CD4-positive, alpha-beta T cell treated with Interleukin-2 at 100 ng/mL for 4 hours (primary cell): ENCODE measurements around the gene OGT.
"Not testable (repeated sequence)": the region's sequence is repeated elsewhere in the genome, so short reads cannot be mapped to it uniquely, and the experiment has no call there.

Experiments
- DNase-seq: peaks from one replicate; pipeline ENCODE4 v3.0.0-alpha.2; 2020; ENCODE audit warnings: low spot score

The OGT gene

DNA sequence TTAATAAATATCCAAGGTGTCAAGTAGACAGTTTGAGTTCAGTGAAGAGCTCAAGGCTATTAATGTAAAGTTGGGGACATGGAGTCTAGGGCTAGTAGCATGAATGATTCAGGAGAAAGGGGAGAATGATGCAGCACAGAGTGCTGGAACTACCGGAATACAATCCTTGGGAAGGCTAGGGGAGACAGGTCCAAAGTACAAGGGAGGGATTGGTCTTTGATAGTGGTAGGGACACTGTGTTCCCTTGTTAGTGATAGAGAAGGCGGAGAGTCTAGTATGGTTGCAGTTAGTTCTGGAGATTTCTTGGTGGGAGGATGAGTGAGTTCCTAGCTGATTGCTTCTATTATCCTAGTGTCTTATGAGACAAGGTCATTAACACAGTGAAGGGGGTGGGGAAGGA lies 54.0 kb downstream of the OGT start:
- no peak for DNase-seq

DNA sequence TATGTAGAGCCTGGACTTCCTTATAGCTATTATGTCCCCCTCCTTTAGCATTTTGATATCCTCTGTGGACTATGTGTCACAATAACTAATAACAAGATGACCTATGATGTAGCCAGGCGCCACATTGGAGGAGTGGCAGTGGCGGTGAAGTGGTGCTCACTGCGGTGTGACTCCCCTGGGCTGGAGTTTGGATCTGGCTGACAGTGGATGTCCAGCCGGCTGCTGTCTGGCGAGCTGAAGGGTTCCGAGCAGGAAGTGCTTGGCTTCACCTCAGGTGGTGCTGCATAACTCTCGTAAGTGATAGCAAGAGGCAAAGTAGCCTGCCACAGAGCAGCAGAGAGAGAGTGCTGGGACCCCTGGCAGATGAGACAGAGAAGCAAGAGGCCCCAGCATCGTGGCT lies 60.3 kb downstream of the OGT start:
- not testable (repeated sequence) for DNase-seq

DNA sequence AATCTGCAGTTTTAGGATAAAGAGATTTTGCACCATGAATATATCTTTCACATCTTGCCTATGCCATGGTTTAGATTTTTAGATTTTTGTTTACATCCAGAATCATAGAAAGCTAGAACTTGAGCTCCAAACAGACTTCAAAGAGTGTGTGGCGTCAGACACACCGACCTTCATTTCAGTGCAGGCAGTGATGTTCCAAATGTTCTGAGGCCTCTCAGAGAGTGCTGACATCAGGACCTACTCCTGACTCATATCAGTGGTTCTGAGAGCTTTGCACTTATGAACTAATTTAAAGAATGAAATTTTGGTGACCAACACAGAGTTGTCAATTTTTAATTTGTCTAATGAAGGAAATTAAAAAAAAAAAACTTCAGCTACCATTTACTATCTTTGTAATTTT lies 67.1 kb downstream of the OGT start:
- no peak for DNase-seq

DNA sequence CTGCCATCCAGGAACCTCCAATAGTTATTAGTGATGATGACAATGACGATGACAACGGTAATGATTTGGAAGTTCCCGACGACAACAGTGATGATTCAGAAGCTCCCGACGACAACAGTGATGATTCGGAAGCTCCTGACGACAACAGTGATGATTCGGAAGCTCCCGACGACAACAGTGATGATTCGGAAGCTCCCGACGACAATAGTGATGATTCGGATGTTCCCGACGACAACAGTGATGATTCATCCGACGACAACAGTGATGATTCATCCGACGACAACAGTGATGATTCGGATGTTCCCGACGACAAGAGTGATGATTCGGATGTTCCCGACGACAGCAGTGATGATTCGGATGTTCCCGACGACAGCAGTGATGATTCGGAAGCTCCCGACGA lies 70.7 kb downstream of the OGT start:
- DNase-seq: no peak

DNA sequence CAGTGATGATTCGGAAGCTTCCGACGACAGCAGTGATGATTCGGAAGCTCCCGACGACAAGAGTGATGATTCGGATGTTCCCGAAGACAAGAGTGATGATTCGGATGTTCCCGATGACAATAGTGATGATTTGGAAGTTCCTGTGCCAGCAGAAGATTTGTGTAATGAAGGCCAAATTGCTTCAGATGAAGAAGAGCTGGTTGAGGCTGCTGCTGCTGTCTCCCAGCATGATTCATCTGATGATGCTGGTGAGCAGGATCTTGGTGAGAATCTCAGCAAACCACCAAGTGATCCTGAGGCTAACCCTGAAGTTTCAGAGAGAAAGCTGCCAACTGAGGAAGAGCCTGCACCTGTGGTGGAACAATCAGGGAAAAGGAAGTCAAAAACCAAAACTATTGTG lies 71.2 kb downstream of the OGT start:
- no peak for DNase-seq

DNA sequence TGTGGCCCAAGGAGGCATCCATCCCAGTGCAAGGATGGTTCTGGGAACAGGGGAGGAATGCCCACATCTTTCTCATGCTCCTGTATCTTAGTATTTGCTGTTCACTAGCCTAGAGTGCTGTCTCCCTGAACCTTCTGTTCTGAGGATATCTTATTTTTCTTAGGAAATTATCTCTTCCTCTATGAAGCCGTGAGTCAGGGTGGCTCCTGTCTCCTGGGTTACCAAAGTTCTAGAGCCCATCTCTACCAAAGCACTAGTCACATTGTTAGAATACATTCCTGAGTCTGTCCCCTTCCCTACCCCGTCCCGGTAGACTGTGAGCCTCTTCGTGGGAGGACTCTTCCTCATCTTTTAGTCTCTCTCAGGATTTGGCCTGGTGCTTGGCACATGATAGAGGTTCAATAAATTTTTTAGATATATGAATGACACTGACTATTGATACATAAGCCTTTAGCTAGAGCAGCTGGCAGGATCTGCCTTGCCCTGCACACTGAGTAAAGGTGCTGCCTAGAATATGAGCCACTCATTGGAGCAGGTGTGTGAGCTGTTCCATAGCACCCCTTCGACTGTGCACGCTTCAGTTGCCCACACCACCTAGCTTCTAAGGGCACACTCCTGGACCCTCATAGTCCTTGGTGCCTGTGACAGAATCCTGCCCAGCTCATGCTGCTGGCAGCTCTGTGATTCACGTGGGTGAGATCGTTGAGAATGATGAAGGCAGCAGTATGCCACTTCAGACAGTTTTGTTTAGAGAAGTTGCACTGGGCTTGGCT lies 72.1 kb downstream of the OGT start:
- no peak for DNase-seq

DNA sequence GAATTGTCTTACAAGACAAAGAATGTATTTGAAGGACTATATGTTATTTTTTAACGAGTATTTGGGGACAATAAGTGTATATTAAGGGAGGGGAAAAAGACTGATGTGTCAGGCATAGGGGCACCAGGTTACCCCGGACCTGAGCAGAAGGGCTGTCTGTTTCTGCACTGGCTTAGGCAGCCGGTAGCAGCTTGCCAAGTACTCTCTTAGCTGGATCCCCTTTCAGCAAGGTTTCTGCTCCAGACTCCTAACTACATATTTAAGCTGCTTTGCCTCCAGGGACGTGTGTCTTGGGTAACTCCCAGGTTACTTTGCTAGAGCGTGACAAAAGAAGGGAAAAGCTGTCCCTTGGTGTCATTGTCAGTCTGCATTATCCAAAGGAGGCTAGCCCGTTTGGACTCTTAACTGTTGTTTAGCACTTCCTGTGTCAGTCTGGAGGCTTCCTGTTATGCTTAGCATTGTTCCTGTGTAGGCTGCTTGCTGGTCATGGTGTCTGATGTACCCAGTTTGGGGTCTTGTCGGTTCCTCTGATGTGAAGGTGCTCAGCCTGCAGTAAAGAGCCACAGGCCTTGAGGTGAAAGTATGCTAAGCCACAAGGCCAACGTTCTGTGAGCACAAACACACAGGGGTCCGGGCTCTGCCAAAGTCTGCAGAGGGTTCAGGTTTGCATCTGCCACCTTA lies 73.8 kb downstream of the OGT start:
- DNase-seq: peak; percentile 49

DNA sequence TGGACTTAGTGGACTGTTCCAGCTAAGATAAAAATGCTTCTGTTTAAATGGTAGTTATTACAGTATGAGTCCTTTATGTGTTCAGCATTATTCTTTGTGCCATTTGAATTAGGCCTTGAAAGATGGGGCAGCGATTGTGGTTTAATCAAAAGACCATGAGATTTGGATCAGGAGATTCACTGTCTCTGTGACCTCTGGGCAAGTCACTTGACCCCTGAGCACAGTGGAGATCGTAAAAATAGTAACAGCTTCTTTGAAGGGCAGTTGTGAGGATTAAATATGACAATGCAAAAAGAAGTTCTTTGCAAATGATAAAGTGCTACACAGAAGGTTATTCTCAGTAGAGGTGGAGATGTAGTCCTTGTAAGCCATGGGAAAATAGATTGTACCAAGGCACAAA lies 74.6 kb downstream of the OGT start:
- DNase-seq: no peak

DNA sequence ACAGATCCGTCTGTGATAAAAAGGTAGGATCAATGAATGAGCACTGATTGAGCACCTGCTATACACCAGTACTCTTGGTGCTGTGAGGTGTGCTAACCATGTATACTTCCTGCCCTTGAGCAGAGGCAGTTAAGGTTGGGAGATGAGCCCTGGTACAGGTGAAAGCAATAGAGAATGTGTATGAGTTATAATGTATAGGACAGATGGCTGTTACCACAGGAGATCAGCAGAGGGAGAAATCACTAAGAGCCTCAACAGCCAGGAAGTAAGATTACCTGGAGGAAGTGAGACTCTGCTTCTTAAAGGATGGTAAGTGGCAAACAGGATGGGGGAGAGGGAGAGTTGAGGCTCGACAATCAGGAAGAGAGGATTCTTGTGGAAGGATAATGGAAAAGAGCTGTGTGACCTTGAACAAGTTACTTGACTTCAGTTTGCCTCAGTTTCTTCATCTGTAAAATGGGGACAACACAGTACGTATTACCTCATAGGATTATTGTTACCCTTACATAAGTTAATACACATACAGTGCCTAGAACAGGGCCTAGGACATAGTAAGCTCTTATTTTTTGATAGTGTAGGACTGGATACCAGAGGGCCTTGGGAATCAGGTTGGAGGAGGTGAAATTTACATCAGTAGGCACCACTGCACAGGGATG lies 76.3 kb downstream of the OGT start:
- DNase-seq: no peak

DNA sequence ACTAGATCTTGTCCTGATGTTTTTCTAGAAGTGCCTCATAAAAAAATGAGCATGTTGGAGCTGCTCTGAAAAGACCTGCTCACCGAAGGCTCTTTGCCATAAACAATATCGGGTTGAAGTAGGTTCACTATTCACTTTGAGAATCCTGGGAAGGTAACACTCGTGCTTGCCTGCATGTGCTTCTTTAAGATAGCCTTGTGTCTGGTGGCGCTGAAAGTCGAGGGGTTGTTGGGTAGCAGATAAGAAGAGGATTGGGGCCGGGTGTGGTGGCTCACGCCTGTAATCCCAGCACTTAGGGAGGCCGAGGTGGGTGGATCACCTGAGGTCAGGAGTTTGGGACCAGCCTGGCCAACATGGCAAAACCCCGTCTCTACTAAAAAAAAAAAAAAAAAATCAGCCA lies 78.8 kb downstream of the OGT start:
- DNase-seq: not testable (repeated sequence)

DNA sequence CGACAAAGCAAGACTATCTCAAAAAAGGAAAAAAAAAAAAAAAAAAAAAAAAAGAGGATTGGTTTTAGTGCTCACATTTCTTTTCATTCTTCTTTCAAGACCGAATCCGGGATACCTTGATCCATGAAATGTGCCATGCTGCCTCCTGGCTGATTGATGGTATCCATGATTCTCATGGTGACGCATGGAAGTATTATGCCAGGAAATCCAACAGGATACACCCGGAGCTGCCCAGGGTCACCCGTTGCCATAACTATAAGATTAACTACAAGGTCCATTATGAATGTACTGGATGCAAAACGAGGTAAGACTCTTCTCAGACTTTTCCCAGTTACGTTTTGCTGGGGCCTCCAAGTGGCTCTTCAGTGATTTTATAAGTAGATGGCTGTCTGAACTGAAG lies 79.4 kb downstream of the OGT start:
- DNase-seq: no peak

DNA sequence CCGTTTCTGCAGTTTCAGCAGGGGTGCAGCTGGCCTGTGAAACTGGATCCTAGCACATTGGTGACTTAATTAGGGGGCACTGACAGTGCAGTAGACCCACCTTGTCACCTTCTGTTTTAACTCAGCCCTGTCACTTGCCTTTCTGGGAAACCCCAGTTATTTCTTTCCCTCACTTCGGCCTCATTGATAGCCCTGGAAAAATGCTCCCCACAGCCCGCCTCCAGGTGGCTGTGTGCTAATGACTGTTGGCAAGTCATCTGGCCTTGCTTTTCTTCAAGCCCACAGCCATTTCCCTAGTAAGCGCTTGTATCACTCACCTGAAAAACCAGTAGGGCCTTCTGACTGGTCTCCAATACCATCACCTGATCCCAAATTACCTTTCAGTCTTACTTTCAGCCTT lies 82.2 kb downstream of the OGT start:
- DNase-seq: no peak

DNA sequence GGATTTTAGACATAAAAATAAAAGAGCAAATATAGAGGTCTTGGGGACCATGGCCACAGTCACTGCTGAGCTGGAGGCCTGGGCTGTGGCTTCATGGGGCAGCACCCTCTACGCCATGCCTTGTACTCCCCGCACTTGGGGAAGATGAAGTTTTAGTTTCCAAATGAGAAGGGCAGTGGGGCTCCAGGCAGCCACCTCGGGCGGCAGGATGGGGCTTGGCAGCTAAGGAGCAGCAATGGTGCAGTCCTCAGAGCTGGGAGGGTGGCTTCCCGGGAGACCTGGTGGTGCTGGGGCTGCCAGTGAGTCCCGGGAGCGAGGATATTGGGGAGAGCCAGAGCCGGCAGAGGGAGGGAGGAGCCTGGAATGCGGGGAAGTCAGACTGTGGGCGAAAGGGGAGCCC lies 83.0 kb downstream of the OGT start:
- DNase-seq: no peak

DNA sequence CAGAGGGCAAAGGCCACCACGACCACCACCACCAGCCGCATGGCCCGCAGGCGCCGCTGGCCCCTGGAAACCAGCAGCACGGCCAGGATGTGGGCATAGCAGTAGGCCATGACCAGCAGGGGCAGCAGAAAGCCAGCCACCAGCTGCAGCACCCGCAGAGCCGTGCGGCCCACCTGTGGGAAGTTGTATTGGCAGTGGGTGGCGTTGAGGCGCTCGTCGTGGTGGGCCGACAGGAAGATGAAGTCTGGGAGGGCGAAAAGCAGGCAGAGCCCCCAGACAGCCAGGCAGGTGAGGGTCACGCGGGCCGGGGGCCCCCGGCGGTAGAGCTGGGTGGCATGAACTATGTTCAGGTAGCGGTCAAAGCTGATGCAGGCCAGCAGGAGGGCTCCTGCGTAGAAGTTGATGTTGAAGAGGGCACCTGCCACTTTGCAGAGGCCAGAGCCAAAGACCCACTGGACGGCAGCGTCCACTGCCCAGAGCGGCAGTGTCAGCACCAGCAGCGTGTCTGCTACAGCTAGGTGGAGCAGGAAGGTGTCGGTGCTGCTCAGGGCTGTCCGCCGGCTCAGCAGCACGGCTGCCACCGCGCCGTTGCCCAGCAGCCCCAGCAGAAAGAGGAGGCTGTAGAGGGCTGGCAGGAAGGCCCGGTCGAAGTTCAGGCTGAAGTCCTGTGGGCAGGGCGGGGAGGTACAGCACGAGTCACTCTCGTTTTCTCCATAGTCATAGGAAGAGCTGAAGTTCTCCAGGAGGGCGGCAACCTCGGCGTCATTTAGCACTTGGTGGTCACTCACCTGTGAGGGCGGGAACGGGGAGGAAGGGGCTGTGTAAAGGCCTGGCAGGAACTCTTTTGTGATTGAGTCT lies 84.0 kb downstream of the OGT start:
- DNase-seq: no peak

DNA sequence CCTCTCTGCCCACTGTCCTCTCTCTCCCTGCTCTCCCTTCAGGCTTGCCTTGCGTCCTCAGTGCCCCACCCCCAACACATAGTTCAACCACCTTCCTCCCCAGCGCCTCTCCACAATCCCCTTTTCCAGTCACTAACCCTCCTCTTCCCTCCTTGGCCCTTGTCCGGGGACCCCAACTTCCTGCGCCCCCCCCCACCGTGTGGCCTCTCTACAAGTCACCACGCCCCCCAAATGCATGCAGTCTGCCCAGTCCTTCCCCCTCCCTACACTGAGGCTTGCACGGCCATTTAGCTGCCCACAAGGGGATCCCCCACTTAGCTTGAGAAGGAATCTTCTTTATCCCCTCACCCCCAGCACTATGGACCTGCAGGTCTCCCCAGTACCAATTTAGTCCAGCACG lies 84.8 kb downstream of the OGT start:
- DNase-seq: no peak

DNA sequence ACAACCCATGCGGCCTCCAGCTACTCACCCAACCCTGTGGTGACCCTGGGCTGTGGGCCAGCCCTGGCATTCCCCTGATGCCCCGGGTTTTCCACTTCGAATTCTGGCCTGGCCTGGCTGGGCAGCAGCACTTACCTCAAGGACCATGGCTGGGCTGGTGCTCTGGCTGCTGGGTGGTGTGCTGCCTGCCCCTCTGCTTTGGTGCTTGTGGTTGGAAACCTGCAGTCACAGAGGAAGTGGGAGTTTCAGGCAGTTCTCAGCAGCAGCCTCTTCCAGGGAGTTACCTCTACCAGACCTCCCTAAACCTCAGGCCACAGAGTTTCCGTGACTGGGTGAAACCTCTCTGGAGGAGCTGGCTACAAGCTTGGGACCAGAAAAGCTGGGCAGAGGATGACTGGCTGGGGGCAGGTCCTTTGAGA lies 85.4 kb downstream of the OGT start, which contains the start of gene CXCR3:
Gene CXCR3, minus strand, starts transcription at position 209 of the 419 bp plus-strand sequence. Its CDS starts 62 bp downstream, at position 147.
- DNase-seq: peak; percentile 58

DNA sequence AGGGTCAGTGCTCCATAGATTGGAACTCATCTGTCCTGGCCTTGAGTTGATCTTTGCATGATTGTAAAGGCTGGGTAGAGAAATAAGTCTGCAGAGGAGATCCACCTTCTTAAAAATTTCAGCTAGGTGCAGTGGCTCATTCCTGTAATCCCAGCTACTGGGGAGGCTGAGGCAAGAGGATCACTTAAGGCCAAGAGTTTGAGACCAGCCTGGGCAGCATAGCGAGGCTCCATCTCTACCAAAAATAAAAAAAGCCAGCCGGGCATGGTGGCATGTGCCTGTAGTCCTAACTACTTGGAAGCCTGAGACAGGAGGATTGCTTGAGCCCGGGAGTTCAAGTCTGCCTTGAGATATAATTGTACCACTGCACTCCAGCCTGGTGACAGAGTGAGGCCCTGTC lies 85.9 kb downstream of the OGT start:
- no peak for DNase-seq

DNA sequence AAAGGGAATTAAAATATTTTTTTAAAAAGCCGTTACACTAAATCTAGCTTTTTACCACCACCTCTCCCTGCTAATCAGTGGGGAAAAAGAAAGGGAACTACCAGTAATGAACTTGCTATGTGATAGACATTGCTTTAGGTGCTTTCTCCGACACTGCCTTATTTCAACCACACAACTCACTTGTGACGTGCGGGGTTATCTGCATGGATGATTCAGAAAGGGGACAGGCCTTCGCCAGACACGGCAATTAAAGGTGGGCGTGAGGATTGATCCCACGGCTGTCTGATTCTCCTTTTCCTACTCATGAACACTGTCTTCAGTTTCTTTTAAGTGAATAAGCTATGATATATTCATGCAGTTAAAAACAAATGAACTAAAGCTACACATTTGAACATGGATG lies 86.3 kb downstream of the OGT start:
- peak; percentile 55 for DNase-seq

DNA sequence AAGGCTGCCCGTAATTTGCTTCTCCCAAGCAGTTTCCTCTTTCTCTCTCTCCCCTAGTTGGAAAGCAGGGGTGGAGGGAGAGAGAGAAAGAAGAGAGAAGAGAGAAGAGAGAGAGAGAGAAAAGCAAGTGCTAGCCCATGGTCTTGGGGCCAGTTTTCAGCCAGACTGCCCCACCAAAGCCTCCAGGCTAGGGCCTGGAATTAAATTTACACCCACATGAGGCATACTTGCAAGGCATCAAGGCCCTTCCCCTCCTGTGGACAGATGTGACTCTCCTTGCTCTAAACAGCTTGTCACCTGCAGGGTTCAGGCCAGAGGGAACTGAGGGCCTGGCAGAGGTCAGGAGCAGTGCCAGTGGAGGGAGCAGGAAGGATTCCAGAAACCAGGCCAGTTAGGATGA lies 87.1 kb downstream of the OGT start:
- DNase-seq: no peak

DNA sequence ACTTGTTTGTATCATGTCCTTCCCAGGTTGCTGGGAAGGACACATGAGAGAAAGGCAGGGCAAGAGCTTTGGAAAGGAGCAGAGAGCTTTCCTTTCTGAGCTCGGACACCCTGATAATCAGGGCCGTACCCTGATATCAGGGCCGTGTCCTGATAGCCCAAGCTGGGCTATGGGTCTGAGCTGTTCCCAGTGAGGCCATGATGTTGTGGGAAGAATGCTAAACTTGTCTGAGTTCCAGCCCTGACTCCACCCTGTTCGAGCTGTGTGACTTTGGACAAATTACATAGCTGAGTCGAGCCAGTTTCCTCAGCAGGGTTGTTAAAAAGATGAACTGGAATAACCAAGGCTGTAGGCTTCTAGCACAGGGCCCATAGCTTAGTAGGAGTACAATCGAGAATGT lies 88.7 kb downstream of the OGT start:
- no peak for DNase-seq

DNA sequence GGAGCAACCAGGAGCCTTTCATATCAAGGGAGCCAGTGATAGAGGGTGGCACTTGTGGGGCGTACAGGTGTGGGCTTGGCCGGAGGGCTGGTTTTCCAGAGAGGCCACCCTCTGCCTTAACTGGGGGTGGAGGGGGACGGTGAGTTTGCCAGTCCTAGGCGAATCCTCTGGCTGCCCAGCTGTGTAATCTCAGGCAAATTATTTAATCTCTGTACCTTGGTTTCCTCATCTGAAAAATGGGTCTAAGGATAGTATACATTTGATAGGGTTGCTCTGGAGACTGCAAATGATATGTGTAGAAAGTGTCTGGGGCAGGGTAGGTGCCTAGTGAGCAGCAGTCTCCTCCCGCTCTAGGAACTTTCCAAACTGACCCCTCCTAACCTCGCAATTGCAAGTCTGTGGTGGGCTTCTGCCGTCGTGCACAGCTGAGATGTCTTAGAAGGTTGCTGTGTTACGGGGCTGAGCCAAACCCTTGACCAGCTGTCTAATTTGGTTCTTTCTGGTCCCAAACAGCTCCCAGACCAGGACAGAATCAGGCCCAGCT lies 89.2 kb downstream of the OGT start:
- no peak for DNase-seq
